ENCODE data around the gene GTF3A.

DNA sequence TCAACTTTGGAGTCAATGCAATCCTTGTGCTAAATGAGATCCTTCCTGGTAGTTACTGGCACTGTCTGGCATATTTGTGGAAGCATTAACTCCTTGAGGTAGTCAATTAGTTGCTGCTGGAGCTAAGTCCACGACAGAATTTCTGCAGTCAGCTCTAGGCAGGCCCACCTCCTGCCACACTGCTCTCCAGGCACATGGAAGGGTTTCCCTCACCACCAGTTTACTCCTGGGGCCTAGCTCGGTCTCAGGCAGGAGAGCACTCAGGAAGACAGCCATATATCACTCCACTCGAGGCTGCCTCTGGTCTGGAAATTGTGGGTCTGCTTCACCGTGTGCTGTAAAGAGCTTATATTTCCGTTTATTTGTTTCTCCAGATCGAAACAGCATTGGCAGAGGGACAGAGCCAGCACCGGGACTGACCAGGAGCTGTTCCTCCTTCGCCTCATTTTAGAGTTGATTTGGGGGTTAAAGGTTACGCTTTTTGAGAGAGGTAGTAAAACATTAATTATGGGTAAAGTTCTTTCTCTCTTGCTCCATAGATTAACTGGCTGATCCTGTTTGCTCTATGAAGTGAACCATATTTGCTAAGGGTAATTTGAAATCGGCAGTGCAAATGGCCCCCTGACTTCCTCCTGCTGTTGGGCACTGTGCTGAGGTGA is 20.6 kb upstream of the GTF3A start:
- TF ChIP-seq RAD21 (IDR thresholded peaks at IDR 0.05; ENCODE audit: low read length): no peak
- TF ChIP-seq, protein P1, sequence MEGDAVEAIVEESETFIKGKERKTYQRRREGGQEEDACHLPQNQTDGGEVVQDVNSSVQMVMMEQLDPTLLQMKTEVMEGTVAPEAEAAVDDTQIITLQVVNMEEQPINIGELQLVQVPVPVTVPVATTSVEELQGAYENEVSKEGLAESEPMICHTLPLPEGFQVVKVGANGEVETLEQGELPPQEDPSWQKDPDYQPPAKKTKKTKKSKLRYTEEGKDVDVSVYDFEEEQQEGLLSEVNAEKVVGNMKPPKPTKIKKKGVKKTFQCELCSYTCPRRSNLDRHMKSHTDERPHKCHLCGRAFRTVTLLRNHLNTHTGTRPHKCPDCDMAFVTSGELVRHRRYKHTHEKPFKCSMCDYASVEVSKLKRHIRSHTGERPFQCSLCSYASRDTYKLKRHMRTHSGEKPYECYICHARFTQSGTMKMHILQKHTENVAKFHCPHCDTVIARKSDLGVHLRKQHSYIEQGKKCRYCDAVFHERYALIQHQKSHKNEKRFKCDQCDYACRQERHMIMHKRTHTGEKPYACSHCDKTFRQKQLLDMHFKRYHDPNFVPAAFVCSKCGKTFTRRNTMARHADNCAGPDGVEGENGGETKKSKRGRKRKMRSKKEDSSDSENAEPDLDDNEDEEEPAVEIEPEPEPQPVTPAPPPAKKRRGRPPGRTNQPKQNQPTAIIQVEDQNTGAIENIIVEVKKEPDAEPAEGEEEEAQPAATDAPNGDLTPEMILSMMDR (conservative IDR thresholded peaks at IDR 0.05; ENCODE audit: low read depth, low read length): no peak
- no peak for TF ChIP-seq MAZ (IDR thresholded peaks at IDR 0.05; ENCODE audit: borderline replicate concordance, low read depth, low read length)
- TF ChIP-seq, protein P2, sequence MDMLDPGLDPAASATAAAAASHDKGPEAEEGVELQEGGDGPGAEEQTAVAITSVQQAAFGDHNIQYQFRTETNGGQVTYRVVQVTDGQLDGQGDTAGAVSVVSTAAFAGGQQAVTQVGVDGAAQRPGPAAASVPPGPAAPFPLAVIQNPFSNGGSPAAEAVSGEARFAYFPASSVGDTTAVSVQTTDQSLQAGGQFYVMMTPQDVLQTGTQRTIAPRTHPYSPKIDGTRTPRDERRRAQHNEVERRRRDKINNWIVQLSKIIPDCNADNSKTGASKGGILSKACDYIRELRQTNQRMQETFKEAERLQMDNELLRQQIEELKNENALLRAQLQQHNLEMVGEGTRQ (IDR thresholded peaks at IDR 0.05; ENCODE audit: low read depth, low read length): no peak
- no peak for TF ChIP-seq RFX5 (IDR thresholded peaks at IDR 0.05; ENCODE audit: low read depth, low read length)
- TF ChIP-seq POLR2A (IDR thresholded peaks at IDR 0.05; ENCODE audit: low read depth, low read length): no peak
- no peak for TF ChIP-seq MAFK (IDR thresholded peaks at IDR 0.05; ENCODE audit: low read depth, low read length)
- no peak for TF ChIP-seq SMC3 (IDR thresholded peaks at IDR 0.05; ENCODE audit: low read depth, low read length)
- no peak for TF ChIP-seq NFE2L2 (IDR thresholded peaks at IDR 0.05; ENCODE audit: low read depth, low read length)
- no peak for TF ChIP-seq CEBPB (IDR thresholded peaks at IDR 0.05; ENCODE audit: low read depth, low read length)

Measured in IMR-90 (cell line).